ENCODE results near the gene STON2. TPM values are rescaled to one million over a fixed set of nuclear protein-coding genes. Genes with fewer than 3 reads are reported as not detected.

Gene STON2
- total and polyA plus RNA-seq, 2 of the 13 experiments (the other 11 are each of a cell fraction or from before 2014, with no cell fraction given), result 2.1 to 11.0 TPM

DNA sequence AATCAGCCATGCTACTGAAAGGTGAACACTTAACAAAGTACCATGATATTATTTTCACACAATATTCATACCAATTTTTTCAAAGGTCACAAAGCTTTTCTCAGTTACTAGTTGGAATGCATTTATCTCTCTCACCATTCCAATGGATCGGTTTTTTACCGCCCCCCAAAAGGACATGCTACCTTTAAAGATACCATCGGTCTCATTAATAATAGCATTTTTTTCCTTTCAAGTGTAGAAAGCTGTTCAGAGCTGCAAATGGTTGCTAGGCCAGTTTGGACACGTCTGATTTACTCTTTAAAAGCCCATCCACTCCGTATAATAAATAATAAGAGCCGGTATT, 34.9 kb upstream of the STON2 start:
- BruUV-seq (replicated peaks), result no TSS peak
- H2AFZ ChIP-seq (ENCODE audit: low read length), result peak overlapping the region; percentile 74
- intact Hi-C loops (cut with micrococcal nuclease; ENCODE audit: unreplicated experiment) (loop anchor here (1.0 kb wide), 2 partner anchors 132 to 166 kb away; no protein-coding TSS in a partner anchor), in situ Hi-C loops (cut with HindIII; ENCODE audit: extremely low pct_ligation_motif_present, low pct_unique_long_range_greater_than_20kb) (no loop called here)
- H3K4me3 ChIP-seq (replicated peaks in 1 of 3; ENCODE audit: insufficient read depth in 1 of 3, low read depth in 2 of 3, low read length in 3 of 3), result peak overlapping the region; percentile 63 to 84 (median 71)
- H3K9ac ChIP-seq (ENCODE audit: insufficient read depth, low read depth, low read length), result peak overlapping the region; percentile 56
- no peaks in the 10 kb centered on the region; a peak in 1 of 5 replicates for H3K27me3 ChIP-seq (ENCODE audit: control insufficient read depth in 1 of 2, insufficient read depth in 2 of 2, low read length in 2 of 2)
- no peaks in the 10 kb centered on the region for H3K36me3 ChIP-seq (replicated peaks in 1 of 2; ENCODE audit: control insufficient read depth in 1 of 2, insufficient read depth in 2 of 2, low read length in 2 of 2)
- H3K27ac ChIP-seq (ENCODE audit: extremely low read length, insufficient read depth, low read length), result peak overlapping the region; percentile 56
- H3K4me2 ChIP-seq (ENCODE audit: low read depth, low read length), result peak overlapping the region; percentile 94
- H4K20me1 ChIP-seq (ENCODE audit: insufficient read depth, low read length), result no peaks in the 10 kb centered on the region
- WGBS (ENCODE audit: low lambda C conversion rate), result 12% methylated on average over 6 of the region's 6 CpGs
- H3K9me3 ChIP-seq (ENCODE audit: low read length), result no peaks in the 10 kb centered on the region
- ChIA-PET CTCF (ENCODE audit: low intra/inter-chr PET ratio, low total read pairs) (no interaction called here), POLR2A (interaction anchor here (0.6 to 2.5 kb wide), 9 partner anchors 15 to 216 kb away, joined by 3 to 14 read pairs (median 3); partner anchors contain the start of genes GTF2A1 and SEL1L)
- H3K79me2 ChIP-seq (ENCODE audit: insufficient read depth, low read length), result no peaks in the 10 kb centered on the region
- TF ChIP-seq RORA (CRISPR knock-in tag; IDR thresholded peaks at IDR 0.05), result no peak
- TF ChIP-seq HOXA9 (CRISPR knock-in tag; IDR thresholded peaks at IDR 0.05; ENCODE audit: borderline replicate concordance), result no peak
- no peak for TF ChIP-seq ARNT2 (CRISPR knock-in tag; IDR thresholded peaks at IDR 0.05; ENCODE audit: low read depth)
- no peak for TF ChIP-seq ZNF788 (CRISPR knock-in tag; IDR thresholded peaks at IDR 0.05; ENCODE audit: borderline replicate concordance)
- no peak for TF ChIP-seq HOXA5 (CRISPR knock-in tag; IDR thresholded peaks at IDR 0.05)
- no peak for TF ChIP-seq MZF1 (CRISPR knock-in tag; IDR thresholded peaks at IDR 0.05; ENCODE audit: borderline replicate concordance)
- no peak for TF ChIP-seq ZNF30 (CRISPR knock-in tag; IDR thresholded peaks at IDR 0.05)
- TF ChIP-seq HOXD1 (CRISPR knock-in tag; IDR thresholded peaks at IDR 0.05), result no peak
- no peak for TF ChIP-seq DNMT3B (CRISPR knock-in tag; conservative IDR thresholded peaks at IDR 0.05)
- TF ChIP-seq, protein P1, sequence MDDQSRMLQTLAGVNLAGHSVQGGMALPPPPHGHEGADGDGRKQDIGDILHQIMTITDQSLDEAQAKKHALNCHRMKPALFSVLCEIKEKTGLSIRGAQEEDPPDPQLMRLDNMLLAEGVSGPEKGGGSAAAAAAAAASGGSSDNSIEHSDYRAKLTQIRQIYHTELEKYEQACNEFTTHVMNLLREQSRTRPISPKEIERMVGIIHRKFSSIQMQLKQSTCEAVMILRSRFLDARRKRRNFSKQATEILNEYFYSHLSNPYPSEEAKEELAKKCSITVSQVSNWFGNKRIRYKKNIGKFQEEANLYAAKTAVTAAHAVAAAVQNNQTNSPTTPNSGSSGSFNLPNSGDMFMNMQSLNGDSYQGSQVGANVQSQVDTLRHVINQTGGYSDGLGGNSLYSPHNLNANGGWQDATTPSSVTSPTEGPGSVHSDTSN (CRISPR knock-in tag; IDR thresholded peaks at IDR 0.05; ENCODE audit: borderline replicate concordance), result no peak
- TF ChIP-seq SRY (CRISPR knock-in tag; IDR thresholded peaks at IDR 0.05), result no peak
- no peak for TF ChIP-seq NKX3-1 (CRISPR knock-in tag; IDR thresholded peaks at IDR 0.05)
- TF ChIP-seq MYC (CRISPR knock-in tag; IDR thresholded peaks at IDR 0.05; ENCODE audit: borderline replicate concordance), result no peak
- no peak for TF ChIP-seq ZNF550 (CRISPR knock-in tag; IDR thresholded peaks at IDR 0.05; ENCODE audit: borderline replicate concordance)
- no peak for TF ChIP-seq CHD4 (IDR thresholded peaks at IDR 0.05; ENCODE audit: borderline replicate concordance, low read length)
- no peak for TF ChIP-seq NFRKB (IDR thresholded peaks at IDR 0.05)
- TF ChIP-seq RFX5 (IDR thresholded peaks at IDR 0.05; ENCODE audit: low read depth, low read length), result no peak
- TF ChIP-seq ETV5 (CRISPR knock-in tag; IDR thresholded peaks at IDR 0.05; ENCODE audit: borderline replicate concordance), result no peak
- peaks cover 22% of the 10 kb centered on the region for H3K4me1 ChIP-seq (ENCODE audit: insufficient read depth, low read length)
- DNase-seq (ENCODE audit: low spot score), result no peak
- ATAC-seq, result no peak
- no peak for FAIRE-seq
